ENCODE measurements around the gene HLA-B.
"Not testable (repeated sequence)": the region's sequence is repeated elsewhere in the genome, so short reads cannot be mapped to it uniquely, and the experiment has no call there.

The HLA-B gene

DNA sequence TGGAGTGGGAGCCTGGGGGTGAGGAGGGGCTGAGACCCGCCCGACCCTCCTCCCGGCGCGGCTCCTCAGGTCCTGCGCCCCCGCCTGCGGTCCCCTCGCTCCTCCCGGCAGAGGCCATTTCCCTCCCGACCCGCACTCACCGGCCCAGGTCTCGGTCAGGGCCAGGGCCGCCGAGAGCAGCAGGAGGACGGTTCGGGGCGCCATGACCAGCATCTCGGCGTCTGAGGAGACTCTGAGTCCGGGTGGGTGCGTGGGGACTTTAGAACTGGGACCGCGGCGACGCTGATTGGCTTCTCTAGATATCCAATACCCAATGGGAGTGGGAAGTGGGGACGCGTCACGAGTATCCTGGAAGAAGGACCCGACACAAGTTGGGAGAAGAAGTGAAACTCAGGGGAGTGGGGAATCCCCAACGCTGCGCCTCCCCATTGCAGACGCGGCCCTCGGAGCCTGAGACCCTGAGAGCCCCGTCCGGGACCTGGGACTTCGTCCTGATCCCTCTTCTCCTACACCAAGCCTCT, at the start of gene HLA-B:
TSS of gene HLA-B (minus strand) at position 234 of the 521 bp plus-strand sequence. CDS start at position 213, 21 bp downstream.
- peak; percentile 50 for DNase-seq (ENCODE audit: low read depth, low spot score)

DNA sequence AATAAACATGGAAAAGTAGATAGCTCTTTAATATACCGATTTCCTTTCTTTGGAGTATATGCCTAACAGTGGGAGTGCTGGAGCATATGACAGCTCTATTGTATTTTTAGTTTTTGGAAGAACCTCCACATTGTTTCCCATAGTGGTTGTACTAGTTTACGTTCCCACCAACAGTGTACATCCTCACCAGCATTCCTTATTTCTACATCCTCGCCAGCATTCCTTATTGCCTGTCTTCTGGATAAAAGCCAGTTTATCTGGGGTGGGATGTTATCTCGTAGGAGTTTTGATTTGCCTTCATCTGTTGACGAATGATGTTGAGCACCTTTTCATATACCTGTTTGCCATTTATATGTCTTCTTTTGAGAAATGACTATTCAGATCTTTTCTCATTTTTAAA, 49.0 kb upstream of the HLA-B start:
- no peak for DNase-seq (ENCODE audit: low read depth, low spot score)

DNA sequence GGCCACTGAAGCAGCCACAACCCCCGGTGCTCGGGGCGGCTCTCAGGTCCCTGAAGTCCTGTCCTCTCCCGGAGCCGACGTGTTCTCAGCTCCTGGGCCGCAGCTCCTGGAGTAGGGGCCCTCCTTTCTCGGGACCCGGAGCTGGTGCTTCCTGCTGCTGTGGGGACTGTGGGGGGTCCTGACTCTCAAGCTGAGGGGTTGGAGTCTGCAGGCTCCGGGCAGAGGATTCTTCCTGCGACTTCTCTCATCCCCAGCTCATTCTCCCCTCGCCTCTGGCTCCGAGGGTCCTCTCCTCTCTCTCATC, 47.0 kb upstream of the HLA-B start:
- not testable (repeated sequence) for DNase-seq (ENCODE audit: low read depth, low spot score)

DNA sequence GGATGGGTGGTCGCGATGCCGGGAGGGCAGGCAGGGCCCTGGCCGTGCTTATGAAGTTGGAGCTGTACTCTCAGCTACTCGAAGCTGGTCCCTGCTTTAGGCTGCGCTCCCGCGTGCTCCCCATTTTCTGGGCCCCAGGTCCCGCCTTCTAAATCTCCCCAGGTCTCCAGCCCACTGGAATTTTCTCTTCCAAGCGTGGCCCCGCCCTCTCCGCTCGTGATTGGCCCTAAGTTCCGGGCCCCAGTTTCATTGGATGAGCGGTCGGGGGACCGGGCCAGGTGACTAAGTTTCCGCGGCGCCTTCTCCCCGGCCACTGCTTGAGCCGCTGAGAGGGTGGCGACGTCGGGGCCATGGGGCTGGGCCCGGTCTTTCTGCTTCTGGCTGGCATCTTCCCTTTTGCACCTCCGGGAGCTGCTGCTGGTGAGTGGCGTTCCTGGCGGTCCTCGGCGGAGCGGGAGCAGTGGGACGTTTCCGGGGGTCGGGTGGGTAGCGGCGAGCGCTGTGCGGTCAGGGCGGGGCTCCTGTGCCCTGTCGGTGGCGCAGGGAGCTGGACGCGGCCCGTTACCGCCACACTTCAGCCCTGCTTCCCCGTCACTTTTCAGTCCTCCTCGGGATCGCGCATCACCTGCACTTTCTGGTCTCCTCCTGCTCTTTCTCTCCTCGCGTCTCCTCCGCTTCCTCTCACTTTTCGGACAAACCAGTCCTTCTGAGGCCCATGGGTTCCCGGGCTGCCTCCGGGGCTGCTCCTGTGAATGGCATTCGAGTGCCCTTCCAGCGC, 46.5 kb upstream of the HLA-B start, which contains the start of gene MICA:
TSS of gene MICA (plus strand) at position 313 of the 778 bp plus-strand sequence. CDS start at position 351, 38 bp downstream.
- DNase-seq (ENCODE audit: low read depth, low spot score) = no peak

- no peak for DNase-seq (ENCODE audit: low read depth, low spot score)
Measured at GRCh38 chr6:31402324-31403282, 45.6 kb upstream of the HLA-B start.

DNA sequence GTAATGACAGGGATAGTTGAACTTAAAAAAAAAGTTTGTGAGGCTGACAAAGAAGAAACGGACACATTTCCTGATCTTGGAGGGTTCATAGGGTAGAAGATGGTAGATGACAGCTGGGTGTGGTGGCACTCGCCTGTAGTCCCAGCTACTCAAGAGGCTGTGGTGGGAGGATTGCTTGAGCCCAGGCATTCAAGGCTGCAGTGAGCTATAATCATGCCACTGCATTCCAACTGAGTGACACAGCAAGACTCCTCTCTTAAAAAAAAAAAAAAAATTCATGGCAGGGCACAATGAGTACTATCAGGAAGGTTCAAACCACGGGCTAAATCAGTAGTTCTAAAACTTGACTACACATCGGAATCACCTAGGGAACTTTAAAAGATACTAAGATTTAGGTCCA, 44.4 kb upstream of the HLA-B start:
- DNase-seq (ENCODE audit: low read depth, low spot score) = no peak

DNA sequence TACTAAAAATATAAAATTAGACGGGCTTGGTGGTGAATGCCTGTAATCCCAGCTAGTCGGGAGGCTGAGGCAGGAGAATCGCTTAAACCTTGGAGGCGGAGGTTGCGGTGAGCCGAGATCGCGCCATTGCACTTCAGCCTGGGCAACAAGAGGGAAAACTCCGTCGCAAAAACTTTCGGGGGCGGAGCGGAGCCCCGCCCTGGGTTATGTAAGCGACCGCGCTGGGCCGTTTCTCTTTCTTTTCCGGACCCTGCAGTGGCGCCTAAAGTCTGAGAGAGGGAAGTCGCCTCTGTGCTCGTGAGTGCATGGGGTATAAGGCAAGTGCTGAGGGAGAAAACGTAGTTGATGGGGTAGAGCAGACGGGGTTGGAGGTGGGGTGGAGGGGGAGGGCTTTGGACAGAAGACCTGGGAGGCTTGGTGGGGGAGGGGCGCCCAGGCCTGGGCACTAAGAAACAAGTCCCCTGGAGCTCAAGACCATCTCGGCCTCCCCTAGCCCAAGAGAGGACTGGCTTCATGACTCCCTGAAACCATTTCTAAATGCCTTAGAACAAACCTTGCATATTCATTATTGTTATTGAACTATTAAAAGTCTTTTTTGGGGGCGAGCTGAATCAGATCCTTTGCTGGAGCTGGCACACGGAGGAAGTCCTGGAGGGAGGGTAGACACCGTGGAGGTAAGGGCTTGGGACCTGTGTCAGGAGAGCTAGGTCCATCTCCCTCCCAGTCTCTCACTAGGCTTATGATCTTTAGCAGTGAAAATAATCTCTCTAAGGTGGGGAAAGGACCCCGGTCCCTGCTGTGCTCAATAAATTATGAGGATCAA, 43.7 kb upstream of the HLA-B start:
- no peak for DNase-seq (ENCODE audit: low read depth, low spot score)

DNA sequence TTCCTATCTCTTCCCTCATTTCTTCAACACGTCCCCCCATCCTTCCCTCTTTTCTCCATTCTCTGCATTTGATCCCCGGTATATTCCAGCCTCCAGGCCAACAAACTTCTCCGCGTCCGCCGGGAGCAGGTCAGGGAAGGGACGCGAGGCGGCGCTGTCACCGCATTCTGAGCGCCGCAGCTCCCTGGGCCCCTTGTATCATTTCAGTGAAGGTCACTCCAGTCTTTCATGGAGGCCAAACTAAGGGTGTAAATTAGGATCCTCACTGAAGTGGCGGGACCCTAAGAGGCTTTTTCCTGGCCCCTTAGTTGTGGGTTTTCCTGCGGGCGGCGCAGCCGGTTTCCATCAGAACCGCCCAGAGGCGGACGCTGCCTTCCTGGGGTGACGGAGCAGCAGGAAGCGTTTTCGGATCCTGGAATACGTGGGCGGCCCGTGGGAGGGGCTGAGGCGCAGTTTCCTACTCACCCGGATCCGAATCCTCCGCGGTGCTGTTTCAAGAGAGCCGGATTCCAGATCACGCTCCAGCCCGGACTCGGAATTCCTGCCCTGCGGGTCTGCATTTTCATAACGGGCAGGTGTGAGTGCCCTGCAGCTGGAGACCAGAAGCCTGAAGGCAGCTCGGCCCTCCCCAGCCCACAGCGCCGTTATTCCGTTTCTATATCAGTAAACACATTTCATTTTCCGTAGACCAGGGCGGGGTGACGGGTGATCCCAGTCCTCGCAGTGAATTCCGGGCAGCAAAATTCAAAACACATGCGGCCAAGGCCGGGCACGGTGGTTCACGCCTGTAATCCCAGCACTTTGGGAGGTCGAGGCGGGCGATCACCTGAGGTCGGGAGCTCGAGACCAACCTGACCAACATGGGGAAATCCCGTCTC, 42.8 kb upstream of the HLA-B start:
- DNase-seq (ENCODE audit: low read depth, low spot score) = peak; percentile 53

DNA sequence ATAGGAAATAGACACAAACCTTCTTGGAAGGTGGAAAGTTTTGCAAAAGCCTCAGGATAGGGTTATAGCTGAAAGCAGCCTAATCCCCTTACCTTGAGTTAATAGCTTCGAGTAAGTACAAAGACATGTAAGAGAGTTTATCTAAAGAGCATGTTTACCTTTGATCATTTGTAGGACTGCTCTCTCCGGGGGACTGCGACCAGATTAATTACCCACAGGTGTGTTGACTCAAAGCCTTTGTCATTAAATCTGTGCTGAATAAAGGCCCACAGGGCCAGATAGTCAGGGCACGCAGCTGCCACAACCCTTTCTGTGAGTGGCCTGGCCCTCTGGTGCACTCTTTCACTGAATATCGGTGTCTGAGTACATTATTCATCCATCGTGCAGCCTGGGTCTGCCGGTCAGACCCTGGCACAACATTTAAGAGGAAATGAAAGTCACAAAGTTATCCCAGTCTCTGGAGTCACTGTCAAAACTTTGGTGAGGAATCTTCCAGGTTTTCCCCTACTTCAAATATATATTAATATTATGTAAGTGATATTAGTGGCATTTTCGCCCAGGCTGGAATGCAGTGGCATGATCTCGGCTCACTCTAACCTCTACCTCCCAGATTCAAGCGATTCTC, 41.0 kb upstream of the HLA-B start:
- DNase-seq (ENCODE audit: low read depth, low spot score) = no peak

GRCh38 chr6:31397153-31397499, 40.1 kb upstream of the HLA-B start:
- not testable (repeated sequence) for DNase-seq (ENCODE audit: low read depth, low spot score)

DNA sequence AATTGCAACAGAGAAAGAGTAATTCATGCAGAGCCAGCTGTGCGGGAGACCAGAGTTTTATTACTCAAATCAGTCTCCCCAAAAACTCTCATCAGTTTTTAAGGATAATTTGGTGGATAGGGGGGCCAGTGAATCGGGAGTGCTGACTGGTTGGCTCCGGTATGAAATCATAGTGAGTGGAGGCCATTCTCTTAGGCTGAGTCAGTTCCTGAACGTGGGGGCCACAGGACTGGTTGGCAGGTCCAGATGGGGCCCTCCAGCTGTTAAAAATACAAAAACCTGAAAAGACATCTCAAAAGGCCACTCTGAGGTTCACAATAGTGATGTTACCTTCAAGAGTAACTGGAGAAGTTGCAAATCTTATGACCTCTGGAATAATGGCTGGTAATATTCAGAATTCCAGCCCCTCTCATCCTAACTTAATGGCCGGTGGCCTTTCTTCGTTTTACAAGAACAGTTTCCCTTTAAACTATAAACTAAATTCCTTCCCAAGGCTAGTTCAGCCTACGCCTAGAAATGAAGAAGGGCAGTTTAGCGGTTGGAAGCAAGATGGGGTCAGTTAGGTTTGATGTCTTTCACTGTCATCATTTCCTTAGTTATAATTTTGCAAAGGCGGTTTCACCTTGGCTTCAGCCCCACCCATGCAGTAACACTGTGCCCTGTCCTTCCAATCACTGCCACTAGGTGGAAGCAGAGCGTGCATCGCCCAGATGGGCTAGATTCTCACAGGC, 39.6 kb upstream of the HLA-B start:
- DNase-seq (ENCODE audit: low read depth, low spot score) = no peak

- no peak for DNase-seq (ENCODE audit: low read depth, low spot score)
Measured at GRCh38 chr6:31395832-31396231, 38.9 kb upstream of the HLA-B start.

DNA sequence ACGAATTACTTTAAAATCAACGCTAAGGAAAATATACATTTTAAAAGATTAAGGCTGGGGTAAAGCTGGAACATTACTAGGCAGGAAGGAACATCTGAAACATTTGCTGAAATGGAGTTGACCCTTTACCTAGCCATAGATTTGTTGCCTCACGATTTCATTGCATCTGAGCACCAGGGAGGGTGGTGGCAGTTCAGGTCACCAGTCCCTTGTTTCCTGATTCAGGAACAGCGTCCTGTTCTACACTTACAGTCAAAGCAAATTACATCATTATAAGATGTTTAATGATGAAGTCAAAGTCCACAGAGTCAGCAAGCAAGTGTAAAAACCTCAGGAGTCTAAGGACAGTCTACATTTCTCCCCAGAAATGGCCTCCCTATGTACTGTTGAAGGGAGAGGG, 37.4 kb upstream of the HLA-B start:
- no peak for DNase-seq (ENCODE audit: low read depth, low spot score)

DNA sequence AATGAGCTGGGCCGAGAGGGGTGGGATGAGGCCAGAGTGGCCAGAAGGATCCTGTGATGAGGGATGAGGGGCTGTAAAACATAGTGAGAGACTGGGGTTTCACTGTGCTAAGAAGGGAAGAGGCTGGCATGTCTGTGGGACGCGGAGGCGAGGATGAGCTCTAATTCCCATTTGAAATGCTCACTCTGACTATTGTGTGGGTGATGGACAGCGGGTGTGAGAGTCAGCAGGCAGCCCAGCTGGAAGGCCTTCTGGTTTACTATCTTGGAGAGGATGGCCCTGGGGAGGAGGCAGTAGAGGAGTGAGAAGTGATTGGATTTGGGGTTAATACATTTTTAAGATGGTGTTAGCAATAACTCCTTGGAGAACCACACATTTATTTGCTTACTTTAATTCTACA, 37.0 kb upstream of the HLA-B start:
- DNase-seq (ENCODE audit: low read depth, low spot score) = no peak

DNA sequence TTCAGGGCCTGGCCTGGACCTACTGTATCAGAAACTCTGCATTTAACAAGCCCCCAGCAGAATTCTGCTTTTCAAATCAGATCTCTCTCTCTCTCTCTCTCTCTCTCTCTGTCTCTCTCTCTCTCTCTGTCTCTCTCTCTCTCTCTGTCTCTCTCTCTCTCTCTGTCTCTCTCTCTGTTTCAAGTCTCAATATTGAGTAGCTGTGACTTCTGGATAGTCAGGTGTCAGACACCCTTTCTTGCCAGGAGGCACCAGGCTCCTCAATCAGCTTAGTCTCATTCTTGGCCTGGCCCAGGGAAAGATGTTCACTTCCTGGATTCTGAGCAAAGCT, 32.8 kb upstream of the HLA-B start:
- not testable (repeated sequence) for DNase-seq (ENCODE audit: low read depth, low spot score)

- DNase-seq (ENCODE audit: low read depth, low spot score) = not testable (repeated sequence)
Measured at GRCh38 chr6:31388916-31389801, 32.2 kb upstream of the HLA-B start.

- no peak for DNase-seq (ENCODE audit: low read depth, low spot score)
Measured at GRCh38 chr6:31386977-31387376, 30.0 kb upstream of the HLA-B start.

DNA sequence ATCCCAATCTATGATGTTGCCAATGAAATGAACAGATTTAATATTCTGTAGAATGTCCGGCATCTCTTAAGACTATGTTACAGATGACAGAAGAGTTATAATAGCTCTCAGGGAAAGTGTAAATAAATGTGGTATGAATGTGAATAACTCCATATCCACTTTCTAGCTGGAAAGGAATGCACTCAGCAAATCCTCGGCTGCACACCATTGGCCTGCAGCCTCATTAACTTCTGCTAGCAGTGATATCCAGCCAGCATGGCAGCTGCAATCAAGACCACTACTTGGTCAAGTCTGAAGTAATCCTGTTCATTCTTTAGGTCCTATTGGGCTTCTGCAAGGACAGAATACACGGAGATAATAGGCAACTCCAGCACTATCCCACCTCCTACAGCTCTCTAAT, 29.1 kb upstream of the HLA-B start:
- DNase-seq (ENCODE audit: low read depth, low spot score) = no peak

- DNase-seq (ENCODE audit: low read depth, low spot score) = no peak
Measured at GRCh38 chr6:31385041-31385440, 28.1 kb upstream of the HLA-B start.

All from brain pericyte (primary cell).